Testis (tissue), 3 donors: ENCODE results near the gene TSEN54. TPM values are rescaled to one million over a fixed set of nuclear protein-coding genes. Genes with fewer than 3 reads are reported as not detected.

Source experiments
- DNase-seq: peaks from one replicate; pipeline ENCODE4 v3.0.0-alpha.2; 2019
- H3K27ac ChIP-seq, 2 donors: fragments of 200-600 bp; sonication (generic); one replicate each; pipeline ENCODE4 v1.5.1; 2019
- H3K27me3 ChIP-seq: fragments of 200-600 bp; sonication (generic); one replicate; pipeline ENCODE4 v1.5.1; 2019
- H3K36me3 ChIP-seq: fragments of 200-600 bp; sonication (generic); one replicate; pipeline ENCODE4 v1.5.1; 2017; ENCODE audit warnings: low read depth; ENCODE audit errors: missing control alignments
- H3K4me1 ChIP-seq: fragments of 200-600 bp; sonication (generic); one replicate; pipeline ENCODE4 v1.5.1; 2019
- H3K4me3 ChIP-seq, 2 donors: fragments of 200-600 bp; sonication (generic); one replicate each; pipeline ENCODE4 v1.5.1; 2017 to 2019
- H3K9me3 ChIP-seq: fragments of 200-600 bp; sonication (generic); one replicate; pipeline ENCODE4 v1.5.1; 2017
- CTCF ChIP-seq, 3 experiments: fragments of 450-650 bp in 2 of 3; fragments of 200-600 bp in 1 of 3; sonication (generic) in 1 of 3; IDR thresholded peaks; one replicate each; pipeline ENCODE4 v1.5.1; 2016 to 2019; ENCODE audit warnings: antibody characterized with exemption in 3 of 3, mild to moderate bottlenecking in 2 of 3, moderate library complexity in 1 of 3
- POLR2A ChIP-seq: fragments of 450-650 bp; IDR thresholded peaks from one replicate; pipeline ENCODE4 v1.6.1; 2017; ENCODE audit warnings: antibody characterized with exemption, mild to moderate bottlenecking, moderate library complexity
- WGBS, 2 donors: methylation state at CpG; one replicate each; pipeline ENCODE4 v1.1.5; 2018; 5-methylcytosine and 5-hydroxymethylcytosine counted together
- intact Hi-C: fragments of 100-400 bp; cut with DNase I; formaldehyde crosslinking; loops from one replicate; pipeline ENCODE4 v1.15.1; 2023; ENCODE audit warnings: low total_unique reads
- polyA plus RNA-seq: library from polyadenylated mRNA; stranded (reverse); fragments of 350-450 nt; fragmentation: Illumina TruSeq; extraction: RNeasy Lipid Tissue Mini Kit (QIAGEN cat#74804); gene quantifications from one replicate; pipeline ENCODE4 v1.2.3, GENCODE V29; 2014; ENCODE audit warnings: low read depth, low replicate concordance; ENCODE audit not compliant: insufficient read depth
- total RNA-seq, 2 donors: library from RNA; depleted of rRNA; stranded (reverse); fragments of >200 nt; gene quantifications; one replicate each; pipeline ENCODE4 v1.2.3, GENCODE V29; 2016

Gene TSEN54
- total and polyA plus RNA-seq, 3 donors from 2014 or later: 28.3 to 46.6 (median 45.7) TPM

- Histone ChIP-seq H3K27me3 (no peaks in the 10 kb centered on the region), H3K4me3 (no peak overlapping the region), H3K27ac (no peak overlapping the region), H3K9me3 (no peaks in the 10 kb centered on the region), H3K4me1 (no peaks in the 10 kb centered on the region), H3K36me3 (no peaks in the 10 kb centered on the region)
- intact Hi-C loops: no loop called here
- TF ChIP-seq CTCF (IDR thresholded peaks at IDR 0.05): no peak
- TF ChIP-seq POLR2A: no peak
- WGBS, 2 donors: 75 to 89% methylated on average over 2 to 15 of the region's 15 CpGs
- DNase-seq: peak; percentile 40
Measured at GRCh38 chr17:75571197-75571884, 55.0 kb downstream of the TSEN54 start.

GRCh38 chr17:75571885-75572215 lies 55.5 kb downstream of the TSEN54 start:
- no peaks in the 10 kb centered on the region for H3K9me3 ChIP-seq
- no peak overlapping the region for H3K4me3 ChIP-seq
- no peaks in the 10 kb centered on the region for H3K27me3 ChIP-seq
- no peak overlapping the region for H3K27ac ChIP-seq
- DNase-seq: no peak
- H3K4me1 ChIP-seq: no peaks in the 10 kb centered on the region
- intact Hi-C loops: no loop called here
- TF ChIP-seq POLR2A (no peak), CTCF (IDR thresholded peaks at IDR 0.05) (no peak)
- no peaks in the 10 kb centered on the region for H3K36me3 ChIP-seq
- 94 to 98% methylated on average over 10 to 16 of the region's 16 CpGs for WGBS, 2 donors

- H3K27ac ChIP-seq: no peak overlapping the region
- intact Hi-C loops: no loop called here
- 93 to 96% methylated on average over 12 to 39 of the region's 39 CpGs for WGBS, 2 donors
- H3K36me3 ChIP-seq: no peaks in the 10 kb centered on the region
- no peaks in the 10 kb centered on the region for H3K4me1 ChIP-seq
- H3K4me3 ChIP-seq: no peak overlapping the region
- DNase-seq: no peak
- TF ChIP-seq POLR2A (no peak), CTCF (IDR thresholded peaks at IDR 0.05) (no peak)
- H3K9me3 ChIP-seq: no peaks in the 10 kb centered on the region
- no peaks in the 10 kb centered on the region for H3K27me3 ChIP-seq
Measured at GRCh38 chr17:75572713-75573539, 56.6 kb downstream of the TSEN54 start.

- H3K4me3 ChIP-seq: no peak overlapping the region
- H3K9me3 ChIP-seq: no peaks in the 10 kb centered on the region
- WGBS, 2 donors: 94 to 95% methylated on average over 3 to 16 of the region's 16 CpGs
- intact Hi-C loops: no loop called here
- no peak for DNase-seq
- H3K27me3 ChIP-seq: no peaks in the 10 kb centered on the region
- H3K27ac ChIP-seq: no peak overlapping the region
- TF ChIP-seq CTCF (IDR thresholded peaks at IDR 0.05): no peak
- TF ChIP-seq POLR2A: no peak
- H3K4me1 ChIP-seq: peaks cover 2% of the 10 kb centered on the region
- H3K36me3 ChIP-seq: no peaks in the 10 kb centered on the region
Measured at GRCh38 chr17:75573540-75573957, 57.2 kb downstream of the TSEN54 start.
